GM12878 (cell line): ENCODE measurements around the gene ST7. TPM values are rescaled to one million over a fixed set of nuclear protein-coding genes. Genes with fewer than 3 reads are reported as not detected.
A peak's percentile ranks its signal among the peaks of the same experiment; 100 is the strongest.

ENCODE experiments used
- BCL11A ChIP-seq: IDR thresholded peaks from 2 replicates; pipeline ENCODE4 v1.6.1; 2011; ENCODE audit warnings: low read depth, low read length
- CBX3 ChIP-seq: fragments of 200-600 bp; sonication (generic); IDR thresholded peaks from 2 replicates; pipeline ENCODE4 v1.6.1; 2016; ENCODE audit warnings: low read depth, borderline replicate concordance
- CREB1 ChIP-seq: IDR thresholded peaks from 2 replicates; pipeline ENCODE4 v1.6.1; 2012; ENCODE audit warnings: low read depth, mild to moderate bottlenecking, inconsistent platforms
- E2F8 ChIP-seq: fragments of 450-650 bp; IDR thresholded peaks from 2 replicates; pipeline ENCODE4 v1.6.1; 2018; ENCODE audit warnings: mild to moderate bottlenecking, low read depth, moderate library complexity; ENCODE audit not compliant: partially characterized antibody
- FOXK2 ChIP-seq: fragments of 450-650 bp; IDR thresholded peaks from 2 replicates; pipeline ENCODE4 v1.6.1; 2017; ENCODE audit warnings: mild to moderate bottlenecking, moderate library complexity
- MEF2A ChIP-seq: IDR thresholded peaks from 2 replicates; pipeline ENCODE4 v1.6.1; 2011; ENCODE audit warnings: low read depth, mild to moderate bottlenecking, low read length, moderate library complexity; ENCODE audit not compliant: insufficient read depth
- MYC ChIP-seq: IDR thresholded peaks from 2 replicates; pipeline ENCODE4 v1.6.1; 2011; ENCODE audit warnings: mild to moderate bottlenecking, low read length, moderate library complexity, inconsistent platforms; ENCODE audit not compliant: insufficient read depth, insufficient replicate concordance, insufficient read length, severe bottlenecking
- NR2C1 ChIP-seq: fragments of 450-650 bp; IDR thresholded peaks from 2 replicates; pipeline ENCODE4 v1.6.1; 2017; ENCODE audit warnings: antibody characterized with exemption, mild to moderate bottlenecking, moderate library complexity
- PAX5 ChIP-seq: IDR thresholded peaks from 2 replicates; pipeline ENCODE4 v1.6.1; 2011; ENCODE audit warnings: low read depth, low read length, borderline replicate concordance
- RELB ChIP-seq: fragments of 450-650 bp; IDR thresholded peaks from 2 replicates; pipeline ENCODE4 v1.6.1; 2017; ENCODE audit warnings: low read depth, mild to moderate bottlenecking, moderate library complexity
- REST ChIP-seq: IDR thresholded peaks from 2 replicates; pipeline ENCODE4 v1.6.1; 2012; ENCODE audit warnings: mild to moderate bottlenecking, low read depth, low read length
- RFX5 ChIP-seq: IDR thresholded peaks from 2 replicates; pipeline ENCODE4 v1.6.1; 2011; ENCODE audit warnings: low read depth, low read length, improper control_type of control experiment
- SMAD1 ChIP-seq: fragments of 450-650 bp; IDR thresholded peaks from 2 replicates; pipeline ENCODE4 v1.6.1; 2018; ENCODE audit warnings: mild to moderate bottlenecking, low read depth; ENCODE audit not compliant: partially characterized antibody
- STAT3 ChIP-seq: IDR thresholded peaks from 2 replicates; pipeline ENCODE4 v1.6.1; 2011; ENCODE audit warnings: low read depth, low read length, improper control_type of control experiment
- SUZ12 ChIP-seq: fragments of 200-600 bp; sonication (generic); IDR thresholded peaks from one replicate; pipeline ENCODE4 v1.6.1; 2018; ENCODE audit warnings: antibody characterized with exemption, mild to moderate bottlenecking; ENCODE audit not compliant: unreplicated experiment
- ZNF274 ChIP-seq: IDR thresholded peaks from one replicate; pipeline ENCODE4 v1.8.0; 2011; ENCODE audit not compliant: insufficient read length, insufficient read depth
- ZZZ3 ChIP-seq: IDR thresholded peaks from 2 replicates; pipeline ENCODE4 v1.6.1; 2011; ENCODE audit warnings: low read depth; ENCODE audit not compliant: control insufficient read depth, insufficient read length
- polyA plus RNA-seq, 11 experiments: library from polyadenylated mRNA; depleted of rRNA in 4 of 11; unstranded in 6 of 11; stranded (reverse) in 5 of 11; fragments of >200 nt; fragmentation: Nextera tagmentation in 4 of 11; fragmentation: Illumina TruSeq in 1 of 11; extraction: Ambion mirVana in 4 of 11; extraction: Trizol in 1 of 11; gene quantifications; 1 replicate in 1 of 11; 2 replicates in 10 of 11; pipeline versions ENCODE4 v1.2.1 to v1.2.3, GENCODE V29; 2011 to 2016; ENCODE audit warnings: inconsistent platforms in 2 of 11, missing spikeins in 2 of 11, low read depth in 1 of 11
- total RNA-seq, 4 experiments: library from RNA; depleted of rRNA in 3 of 4; stranded (reverse); fragments of >200 nt in 3 of 4; fragmentation: Illumina TruSeq in 1 of 4; extraction: Trizol in 1 of 4; gene quantifications; 2 replicates each; pipeline versions ENCODE4 v1.2.1 to v1.2.3, GENCODE V29; 2013 to 2021
- TF ChIP-seq, protein P1 (sequence below): fragments of 450-650 bp; formaldehyde crosslinking; IDR thresholded peaks from 2 replicates; pipeline ENCODE4 v1.4.0; 2020; ENCODE audit warnings: mild to moderate bottlenecking, moderate library complexity

ST7 gene
- total and polyA plus RNA-seq, 10 of the 15 experiments (the other 5 are each of a cell fraction or from before 2014, with no cell fraction given): 27.7 to 76.4 (median 53.6) TPM

- TF ChIP-seq, protein P1, sequence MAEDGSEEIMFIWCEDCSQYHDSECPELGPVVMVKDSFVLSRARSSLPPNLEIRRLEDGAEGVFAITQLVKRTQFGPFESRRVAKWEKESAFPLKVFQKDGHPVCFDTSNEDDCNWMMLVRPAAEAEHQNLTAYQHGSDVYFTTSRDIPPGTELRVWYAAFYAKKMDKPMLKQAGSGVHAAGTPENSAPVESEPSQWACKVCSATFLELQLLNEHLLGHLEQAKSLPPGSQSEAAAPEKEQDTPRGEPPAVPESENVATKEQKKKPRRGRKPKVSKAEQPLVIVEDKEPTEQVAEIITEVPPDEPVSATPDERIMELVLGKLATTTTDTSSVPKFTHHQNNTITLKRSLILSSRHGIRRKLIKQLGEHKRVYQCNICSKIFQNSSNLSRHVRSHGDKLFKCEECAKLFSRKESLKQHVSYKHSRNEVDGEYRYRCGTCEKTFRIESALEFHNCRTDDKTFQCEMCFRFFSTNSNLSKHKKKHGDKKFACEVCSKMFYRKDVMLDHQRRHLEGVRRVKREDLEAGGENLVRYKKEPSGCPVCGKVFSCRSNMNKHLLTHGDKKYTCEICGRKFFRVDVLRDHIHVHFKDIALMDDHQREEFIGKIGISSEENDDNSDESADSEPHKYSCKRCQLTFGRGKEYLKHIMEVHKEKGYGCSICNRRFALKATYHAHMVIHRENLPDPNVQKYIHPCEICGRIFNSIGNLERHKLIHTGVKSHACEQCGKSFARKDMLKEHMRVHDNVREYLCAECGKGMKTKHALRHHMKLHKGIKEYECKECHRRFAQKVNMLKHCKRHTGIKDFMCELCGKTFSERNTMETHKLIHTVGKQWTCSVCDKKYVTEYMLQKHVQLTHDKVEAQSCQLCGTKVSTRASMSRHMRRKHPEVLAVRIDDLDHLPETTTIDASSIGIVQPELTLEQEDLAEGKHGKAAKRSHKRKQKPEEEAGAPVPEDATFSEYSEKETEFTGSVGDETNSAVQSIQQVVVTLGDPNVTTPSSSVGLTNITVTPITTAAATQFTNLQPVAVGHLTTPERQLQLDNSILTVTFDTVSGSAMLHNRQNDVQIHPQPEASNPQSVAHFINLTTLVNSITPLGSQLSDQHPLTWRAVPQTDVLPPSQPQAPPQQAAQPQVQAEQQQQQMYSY (CRISPR knock-in tag): no peak
- no peak for TF ChIP-seq ZNF274
- TF ChIP-seq E2F8: no peak
- TF ChIP-seq REST: no peak
- TF ChIP-seq MEF2A: peak; percentile 67
- peak; percentile 45; the same call in 1 of the 2 replicates for TF ChIP-seq PAX5
- no peak for TF ChIP-seq FOXK2
- peak; percentile 71 for TF ChIP-seq CREB1
- TF ChIP-seq SUZ12: no peak
- no peak for TF ChIP-seq CBX3
- peak; percentile 81 for TF ChIP-seq BCL11A
- no peak for TF ChIP-seq NR2C1
- no peak for TF ChIP-seq RFX5
- TF ChIP-seq STAT3: no peak
- TF ChIP-seq MYC: no peak
- no peak for TF ChIP-seq SMAD1
- no peak for TF ChIP-seq ZZZ3
- TF ChIP-seq RELB: peak; percentile 78; the same call in 1 of the 2 replicates
Observed at GRCh38 chr7:117010375-117011133, 57.3 kb downstream of the ST7 start (continued).
